Astrocyte of the spinal cord (primary cell): ENCODE data around the gene SPTY2D1.

Experiments used
- DNase-seq: peaks from one replicate; pipeline ENCODE4 v3.0.0; 2011; ENCODE audit warnings: low read depth, low spot score
- H3K4me3 ChIP-seq: 2 replicates; pipeline ENCODE4 v1.5.1; 2011; ENCODE audit warnings: low read depth, mild to moderate bottlenecking, low read length, moderate library complexity
- in situ Hi-C: cut with HindIII; loops from 2 replicates; pipeline ENCODE4 v1.10.0; 2017; ENCODE audit warnings: low sequenced_read_pairs
- TF ChIP-seq, protein P1 (sequence below): IDR thresholded peaks from 2 replicates; pipeline ENCODE4 v1.5.1; 2012; ENCODE audit warnings: low read depth, mild to moderate bottlenecking, low read length, inconsistent platforms

The SPTY2D1 gene

DNA sequence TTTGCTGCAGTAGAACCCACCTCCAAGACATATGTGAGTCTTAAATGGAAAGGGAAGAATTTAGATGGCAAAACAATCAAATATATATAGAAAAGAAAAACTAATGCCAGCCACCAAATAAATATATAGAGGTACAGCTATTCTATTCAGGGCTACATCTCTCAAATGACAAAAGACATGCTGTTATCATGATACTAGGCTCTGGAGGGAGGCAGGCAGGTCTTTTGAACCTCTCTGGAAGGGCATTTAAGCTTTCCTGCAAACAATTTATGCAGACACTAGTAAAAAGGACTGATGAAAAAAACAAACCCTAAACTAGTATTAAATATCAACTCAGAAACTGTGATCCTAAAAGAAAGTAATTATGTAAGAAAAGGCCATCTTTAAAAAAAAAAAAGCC lies 70.0 kb downstream of the SPTY2D1 start:
- no peak overlapping the region for H3K4me3 ChIP-seq
- no peak for DNase-seq
- in situ Hi-C loops, result no loop called here
- TF ChIP-seq, protein P1, sequence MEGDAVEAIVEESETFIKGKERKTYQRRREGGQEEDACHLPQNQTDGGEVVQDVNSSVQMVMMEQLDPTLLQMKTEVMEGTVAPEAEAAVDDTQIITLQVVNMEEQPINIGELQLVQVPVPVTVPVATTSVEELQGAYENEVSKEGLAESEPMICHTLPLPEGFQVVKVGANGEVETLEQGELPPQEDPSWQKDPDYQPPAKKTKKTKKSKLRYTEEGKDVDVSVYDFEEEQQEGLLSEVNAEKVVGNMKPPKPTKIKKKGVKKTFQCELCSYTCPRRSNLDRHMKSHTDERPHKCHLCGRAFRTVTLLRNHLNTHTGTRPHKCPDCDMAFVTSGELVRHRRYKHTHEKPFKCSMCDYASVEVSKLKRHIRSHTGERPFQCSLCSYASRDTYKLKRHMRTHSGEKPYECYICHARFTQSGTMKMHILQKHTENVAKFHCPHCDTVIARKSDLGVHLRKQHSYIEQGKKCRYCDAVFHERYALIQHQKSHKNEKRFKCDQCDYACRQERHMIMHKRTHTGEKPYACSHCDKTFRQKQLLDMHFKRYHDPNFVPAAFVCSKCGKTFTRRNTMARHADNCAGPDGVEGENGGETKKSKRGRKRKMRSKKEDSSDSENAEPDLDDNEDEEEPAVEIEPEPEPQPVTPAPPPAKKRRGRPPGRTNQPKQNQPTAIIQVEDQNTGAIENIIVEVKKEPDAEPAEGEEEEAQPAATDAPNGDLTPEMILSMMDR, result no peak

- in situ Hi-C loops, result no loop called here
- TF ChIP-seq, protein P1, result no peak
- no peak for DNase-seq
- no peak overlapping the region for H3K4me3 ChIP-seq
Measured at GRCh38 chr11:18563090-18563730, 70.9 kb downstream of the SPTY2D1 start.
